Ascending aorta (tissue), 2 donors: ENCODE measurements around the gene MARK1. TPM values are rescaled to one million over a fixed set of nuclear protein-coding genes. Genes with fewer than 3 reads are reported as not detected.

Source experiments
- DNase-seq, 2 donors: peaks; one replicate each; pipeline ENCODE4 v3.0.0-alpha.2; 2019; ENCODE audit warnings: low spot score in 2 of 2
- H3K27ac ChIP-seq, 2 donors: fragments of 200-600 bp; sonication (generic); one replicate each; pipeline ENCODE4 v1.5.1; 2016 to 2017; ENCODE audit warnings: mild to moderate bottlenecking in 1 of 2
- H3K27me3 ChIP-seq: fragments of 200-600 bp; sonication (generic); one replicate; pipeline ENCODE4 v1.5.1; 2017
- H3K36me3 ChIP-seq, 2 donors: fragments of 200-600 bp; sonication (generic); one replicate each; pipeline ENCODE4 v1.5.1; 2016
- H3K4me1 ChIP-seq, 2 donors: fragments of 200-600 bp; sonication (generic); one replicate each; pipeline ENCODE4 v1.5.1; 2016 to 2017; ENCODE audit warnings: mild to moderate bottlenecking in 1 of 2
- H3K4me3 ChIP-seq, 2 donors: fragments of 200-600 bp; sonication (generic); one replicate each; pipeline ENCODE4 v1.5.1; 2016 to 2017; ENCODE audit warnings: mild to moderate bottlenecking in 1 of 2
- H3K9me3 ChIP-seq, 2 donors: fragments of 200-600 bp; sonication (generic); one replicate each; pipeline ENCODE4 v1.5.1; 2016
- CTCF ChIP-seq, 3 experiments: fragments of 200-600 bp in 2 of 3; fragments of 450-650 bp in 1 of 3; sonication (generic) in 2 of 3; IDR thresholded peaks; one replicate each; pipeline ENCODE4 v1.5.1; 2016 to 2019; ENCODE audit warnings: antibody characterized with exemption in 3 of 3, mild to moderate bottlenecking in 1 of 3, moderate library complexity in 1 of 3
- intact Hi-C: fragments of 100-400 bp; cut with DNase I; formaldehyde crosslinking; loops from one replicate; pipeline ENCODE4 v1.15.1; 2023
- total RNA-seq: library from RNA; depleted of rRNA; stranded (reverse); fragments of >200 nt; gene quantifications from one replicate; pipeline ENCODE4 v1.1.0, GENCODE V29; 2016

Gene MARK1
- total RNA-seq, 1 donor from 2014 or later, result 11.6 TPM

DNA sequence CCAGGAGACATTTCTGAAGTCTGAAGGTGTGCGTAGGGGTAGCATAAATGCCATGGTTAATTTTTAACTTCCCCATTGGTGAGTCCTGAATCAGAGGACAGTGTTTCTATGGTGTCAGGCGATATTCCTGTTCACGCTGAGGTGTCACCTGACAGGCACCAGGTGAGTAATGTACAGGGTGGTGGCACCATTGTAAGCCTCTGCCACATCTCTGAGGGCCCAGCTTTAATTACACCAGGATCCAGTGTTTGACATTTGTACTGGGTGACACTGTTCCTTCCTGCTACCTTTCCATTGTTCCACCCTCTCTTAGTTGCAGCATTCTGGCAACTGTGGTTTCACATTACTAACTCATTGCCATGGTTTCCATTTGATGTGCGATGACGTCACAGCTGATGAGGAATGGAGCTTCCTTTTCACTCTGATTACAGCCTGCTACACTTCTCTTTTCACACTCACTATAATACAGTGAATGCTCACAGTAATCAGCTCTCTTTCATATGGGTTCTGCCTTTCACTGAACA lies 40.6 kb upstream of the MARK1 start:
- H3K9me3 ChIP-seq, result no peaks in the 10 kb centered on the region
- intact Hi-C loops, result no loop called here
- peaks cover 0 to 11% of the 10 kb centered on the region in 2 donors for H3K4me1 ChIP-seq
- no peaks in the 10 kb centered on the region for H3K27me3 ChIP-seq
- TF ChIP-seq CTCF (IDR thresholded peaks at IDR 0.05), result no peak
- H3K4me3 ChIP-seq, result no peak overlapping the region
- no peak for DNase-seq
- H3K27ac ChIP-seq, result no peak overlapping the region
- no peaks in the 10 kb centered on the region for H3K36me3 ChIP-seq

- Histone ChIP-seq H3K4me3 (no peak overlapping the region), H3K27ac (no peak overlapping the region), H3K4me1 (no peaks in the 10 kb centered on the region), H3K9me3 (no peaks in the 10 kb centered on the region), H3K36me3 (no peaks in the 10 kb centered on the region), H3K27me3 (no peaks in the 10 kb centered on the region)
- intact Hi-C loops, result no loop called here
- DNase-seq, result no peak
- no peak for TF ChIP-seq CTCF (IDR thresholded peaks at IDR 0.05)
Measured at GRCh38 chr1:220491891-220492290, 36.0 kb upstream of the MARK1 start.

GRCh38 chr1:220497220-220497947 lies 30.6 kb upstream of the MARK1 start:
- Histone ChIP-seq H3K4me3 (no peak overlapping the region), H3K4me1 (no peaks in the 10 kb centered on the region), H3K27me3 (no peaks in the 10 kb centered on the region), H3K36me3 (no peaks in the 10 kb centered on the region), H3K9me3 (no peaks in the 10 kb centered on the region), H3K27ac (no peak overlapping the region)
- intact Hi-C loops, result no loop called here
- no peak for DNase-seq
- TF ChIP-seq CTCF (IDR thresholded peaks at IDR 0.05), result no peak

DNA sequence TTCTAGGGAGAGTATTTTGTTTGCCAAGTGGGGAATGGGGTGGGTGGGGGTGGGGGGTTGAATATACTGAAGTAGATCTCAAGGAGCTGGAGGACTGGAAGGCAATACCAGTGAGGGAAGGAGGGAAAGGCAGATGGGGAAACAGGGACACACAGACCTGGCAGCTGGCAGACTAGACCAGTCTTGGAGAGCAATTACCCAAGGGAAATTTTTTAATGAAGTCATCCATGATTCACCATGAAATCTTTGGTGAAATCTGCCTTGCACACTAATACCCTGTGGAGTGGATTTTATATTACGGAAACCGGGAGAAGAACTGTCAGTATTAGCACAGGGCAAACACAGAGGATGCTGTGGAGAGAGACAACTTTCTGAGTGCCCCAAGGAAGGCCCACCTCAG lies 29.7 kb upstream of the MARK1 start:
- intact Hi-C loops, result no loop called here
- Histone ChIP-seq H3K4me3 (no peak overlapping the region), H3K9me3 (no peaks in the 10 kb centered on the region), H3K27me3 (no peaks in the 10 kb centered on the region), H3K36me3 (no peaks in the 10 kb centered on the region), H3K4me1 (no peaks in the 10 kb centered on the region), H3K27ac (no peak overlapping the region)
- no peak for DNase-seq
- TF ChIP-seq CTCF (IDR thresholded peaks at IDR 0.05), result no peak

DNA sequence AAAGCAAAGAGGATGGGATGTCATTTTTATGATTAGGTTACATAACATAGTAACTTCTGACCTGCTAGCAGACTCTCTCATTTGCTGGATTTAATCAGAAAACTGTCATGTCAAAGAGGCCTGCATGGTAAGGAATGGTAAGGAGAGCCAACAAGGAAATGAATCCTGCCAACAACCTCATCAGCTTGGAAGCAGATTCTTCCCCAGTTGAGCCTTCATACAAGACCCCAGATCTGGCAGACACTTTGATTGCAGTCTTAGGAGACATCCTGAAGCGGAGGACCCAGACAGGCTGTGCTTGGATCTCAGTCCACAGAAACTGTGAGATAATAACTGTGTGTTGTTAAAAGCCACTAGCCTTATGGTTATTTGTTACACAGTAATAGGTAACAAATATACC lies 27.6 kb upstream of the MARK1 start:
- Histone ChIP-seq H3K36me3 (no peaks in the 10 kb centered on the region), H3K4me3 (no peak overlapping the region), H3K27me3 (no peaks in the 10 kb centered on the region), H3K9me3 (no peaks in the 10 kb centered on the region), H3K27ac (no peak overlapping the region), H3K4me1 (no peaks in the 10 kb centered on the region)
- no peak for TF ChIP-seq CTCF (IDR thresholded peaks at IDR 0.05)
- DNase-seq, result no peak
- intact Hi-C loops, result no loop called here
